ENCODE data around the gene WDR70. TPM values are rescaled to one million over a fixed set of nuclear protein-coding genes. Genes with fewer than 3 reads are reported as not detected.
A peak's percentile ranks its signal among the peaks of the same experiment; 100 is the strongest.

WDR70 gene
- total and polyA plus RNA-seq, 2 donors (not counting 3 experiments of a cell fraction or from before 2014, with no cell fraction given): 6.7 to 37.3 TPM

GRCh38 chr5:37400501-37400900 lies 21.4 kb downstream of the WDR70 start:
- dilution Hi-C loops (cut with MboI; ENCODE audit: extremely low pct_ligation_motif_present, low sequenced_read_pairs) (no loop called here), intact Hi-C loops (cut with micrococcal nuclease) (no loop called here)
- Histone ChIP-seq H3K9me1 (replicated peaks; ENCODE audit: control insufficient read depth, extremely low read depth, insufficient read depth, low read length) (peaks cover 2% of the 10 kb centered on the region), H3K9me3 (replicated peaks; ENCODE audit: control insufficient read depth, insufficient read depth, low read length) (no peaks in the 10 kb centered on the region), H3K27me3 (ENCODE audit: control insufficient read depth in 2 of 2, insufficient read depth in 2 of 2, low read length in 2 of 2) (no peaks in the 10 kb centered on the region), H2AFZ (ENCODE audit: low read depth, low read length) (no peak overlapping the region), H3K27ac (ENCODE audit: insufficient read depth, low read depth, low read length) (no peak overlapping the region), H3K4me2 (ENCODE audit: insufficient read depth, low read length) (no peak overlapping the region), H3K79me2 (ENCODE audit: control insufficient read depth, insufficient read depth, low read length) (no peaks in the 10 kb centered on the region), H3K4me3 (replicated peaks in 1 of 3; ENCODE audit: insufficient read depth in 1 of 3, low read depth in 1 of 3, low read length in 3 of 3) (no peak overlapping the region), H3K9ac (replicated peaks; ENCODE audit: extremely low read depth, insufficient read depth, low read length) (no peak overlapping the region), H3K36me3 (ENCODE audit: control insufficient read depth in 2 of 2, extremely low read depth in 1 of 2, insufficient read depth in 2 of 2, low read length in 2 of 2) (peaks cover 2 to 4% of the 10 kb centered on the region in 2 experiments), H3K4me1 (ENCODE audit: control insufficient read depth, extremely low read depth, insufficient read depth, low read length) (no peaks in the 10 kb centered on the region), H4K20me1 (replicated peaks; ENCODE audit: control insufficient read depth, extremely low read depth, insufficient read depth, low read length) (no peaks in the 10 kb centered on the region)
- ChIA-PET CTCF (interaction anchor here (0.9 kb wide), 1 partner anchor 358 kb away, joined by 3 read pairs; no protein-coding TSS in a partner anchor), POLR2A (no interaction called here)
- TF ChIP-seq MAX (IDR thresholded peaks at IDR 0.05; ENCODE audit: insufficient read depth, insufficient read length) (no peak), GATA2 (IDR thresholded peaks at IDR 0.05; ENCODE audit: insufficient read depth, insufficient read length, low read depth, low read length) (no peak), JUN (IDR thresholded peaks at IDR 0.05; ENCODE audit: borderline replicate concordance, insufficient read depth, insufficient read length, low read depth) (no peak), CTCF (IDR thresholded peaks at IDR 0.05; ENCODE audit: extremely low read depth in 1 of 2, insufficient read depth in 1 of 2, low read depth in 1 of 2, low read length in 2 of 2) (no peak), POLR2AphosphoS5 (IDR thresholded peaks at IDR 0.05; ENCODE audit: insufficient read depth, low read depth, low read length) (no peak), EZH2 (IDR thresholded peaks at IDR 0.05; ENCODE audit: borderline replicate concordance, low read depth, low read length, severe bottlenecking) (no peak), MYC (IDR thresholded peaks at IDR 0.05; ENCODE audit: low read depth, low read length) (no peak), POLR2A (IDR thresholded peaks at IDR 0.05; ENCODE audit: low read depth, low read length) (no peak), FOS (IDR thresholded peaks at IDR 0.05; ENCODE audit: borderline replicate concordance, insufficient read depth, low read length) (no peak)
- BruUV-seq (replicated peaks): no TSS peak
- no peak for DNase-seq (ENCODE audit: low read depth, low spot score)
- FAIRE-seq: peak; percentile 56
